Esophagus mucosa (tissue), 1 donor: ENCODE results near the gene TSPAN6. TPM values are rescaled to one million over a fixed set of nuclear protein-coding genes. Genes with fewer than 3 reads are reported as not detected.

Experiments used
- total RNA-seq: library from RNA; stranded (reverse); gene quantifications from one replicate; pipeline ENCODE4 v1.2.4, GENCODE V29; 2023
- donor health status: DM: yes; HTN: yes; CAD: no.

TSPAN6 gene
- total RNA-seq, 1 donor from 2014 or later, result 36.4 TPM

Other genes starting within 250 kb of the TSPAN6 start
- 0.64 TPM for gene PCDH19, start 226.5 kb downstream of the TSPAN6 start, total RNA-seq
- not detected for gene TNMD, start 51.9 kb downstream of the TSPAN6 start, total RNA-seq
- gene SRPX2, start 7.4 kb upstream of the TSPAN6 start, total RNA-seq, result 18.9 TPM
- 2.9 TPM for gene SYTL4, start 95.3 kb upstream of the TSPAN6 start, total RNA-seq
- gene CSTF2, start 183.6 kb upstream of the TSPAN6 start, total RNA-seq, result 22.4 TPM
- 0.08 TPM for gene NOX1, start 237.6 kb upstream of the TSPAN6 start, total RNA-seq